Bone marrow (tissue), 2 donors: Measurements from ENCODE around the gene C7orf25.
"Not testable (repeated sequence)": the region's sequence is repeated elsewhere in the genome, so short reads cannot be mapped to it uniquely, and the experiment has no call there.

Experiments
- DNase-seq, 2 donors: peaks; one replicate each; lab custom pipeline; 2025; lab: John Stamatoyannopoulos, UW

The C7orf25 gene

DNA sequence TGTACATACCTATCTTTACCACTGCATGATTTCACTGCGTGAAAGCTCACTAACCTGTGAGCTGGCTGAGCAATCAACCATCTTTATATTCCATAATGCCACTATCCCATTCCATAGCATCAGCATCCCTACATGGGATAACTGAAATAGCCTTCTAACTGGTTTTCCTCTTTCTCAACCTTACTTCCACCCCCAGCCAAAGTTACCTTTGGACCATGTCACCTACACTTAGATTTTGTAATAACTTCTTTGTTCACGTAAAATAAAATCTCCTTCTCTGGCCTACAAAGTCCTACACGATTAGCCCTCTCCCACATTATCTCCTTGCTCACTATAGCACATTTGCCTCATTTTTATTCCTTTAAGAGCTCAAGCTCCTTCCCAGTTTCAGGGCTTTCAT, 17.6 kb upstream of the C7orf25 start:
- no peak for DNase-seq

DNA sequence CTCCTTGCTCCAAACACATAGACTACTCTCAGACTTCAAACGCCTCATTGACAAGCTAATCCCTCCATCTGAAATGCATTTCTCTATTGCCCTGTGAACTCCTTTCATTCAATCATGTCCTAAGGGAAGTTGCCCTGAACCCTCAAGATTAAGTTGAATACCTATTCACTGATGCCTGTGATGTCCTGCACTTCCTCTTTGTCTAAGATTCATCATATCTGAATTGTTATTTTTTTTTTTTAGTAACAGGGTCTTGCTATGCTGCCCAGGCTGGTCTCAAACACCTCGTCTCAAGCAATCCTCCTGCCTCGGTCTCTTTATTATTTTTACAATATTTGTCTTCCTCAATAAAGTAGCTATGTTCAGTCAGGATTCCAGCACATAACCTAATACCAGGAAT, 16.9 kb upstream of the C7orf25 start:
- no peak for DNase-seq

DNA sequence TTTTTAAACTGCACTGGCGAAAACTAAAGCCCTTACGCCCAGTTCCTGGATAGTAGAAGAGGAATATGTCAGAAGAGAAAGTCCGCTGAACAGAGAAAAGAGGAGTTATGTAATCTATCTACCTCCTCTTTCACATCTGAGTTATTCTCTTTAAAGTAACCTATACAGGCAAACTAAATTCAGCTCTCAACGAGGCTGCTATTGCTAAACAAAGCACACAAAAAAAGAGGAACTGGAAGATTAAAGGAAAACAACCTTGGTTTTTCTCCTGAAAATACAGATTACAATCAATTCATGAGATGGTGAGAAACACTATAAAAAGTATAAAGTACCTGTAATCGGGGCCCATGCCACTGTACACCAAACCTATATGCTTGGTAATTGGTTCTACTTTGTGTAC, 14.3 kb upstream of the C7orf25 start:
- DNase-seq, result no peak

DNA sequence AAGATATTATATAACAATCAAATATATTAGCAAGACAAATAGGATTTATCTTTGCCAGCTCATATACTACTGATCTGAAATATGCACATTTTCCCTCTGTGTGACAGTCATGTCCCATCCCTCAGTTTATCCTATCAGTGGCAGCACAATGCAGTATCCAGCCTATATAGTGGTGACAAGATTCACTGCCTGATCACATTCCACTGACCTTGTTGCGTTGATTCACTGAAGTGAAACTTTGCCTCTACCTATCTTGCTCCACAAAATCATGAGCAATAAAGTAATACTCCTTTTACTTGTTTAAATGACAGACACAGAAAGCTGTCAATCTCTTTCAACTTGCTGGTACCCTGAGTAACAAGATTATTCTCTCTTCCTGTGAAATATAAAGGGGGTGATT, 13.8 kb upstream of the C7orf25 start:
- no peak for DNase-seq

DNA sequence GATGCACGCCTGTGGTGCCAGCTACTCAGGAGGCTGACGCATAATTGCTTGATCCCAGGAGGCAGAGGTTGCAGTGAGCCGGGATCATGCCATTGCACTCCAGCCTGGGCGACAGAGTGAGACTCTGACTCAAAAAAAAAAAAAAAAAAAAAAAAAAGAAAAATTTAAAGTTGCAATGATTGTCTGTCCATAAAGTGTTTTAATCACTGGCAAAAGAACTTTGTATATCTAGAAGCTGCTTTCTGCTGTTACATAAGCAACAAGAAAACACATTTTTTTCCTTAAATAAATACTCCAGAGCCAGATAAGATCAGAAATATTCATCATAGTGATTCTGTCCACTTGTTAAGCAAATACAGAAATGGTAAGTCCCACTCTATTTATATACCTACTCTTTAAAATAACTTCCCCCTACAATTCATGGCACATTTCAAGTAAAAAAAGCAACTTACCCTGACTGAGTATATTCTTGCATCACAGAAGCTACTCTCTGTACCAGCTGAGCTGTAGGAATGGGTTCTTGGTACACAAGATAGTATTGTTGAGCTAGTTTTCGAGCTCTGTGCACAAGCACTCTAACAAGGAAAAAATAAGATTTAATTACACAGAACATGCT, 12.5 kb upstream of the C7orf25 start:
- no peak for DNase-seq

DNA sequence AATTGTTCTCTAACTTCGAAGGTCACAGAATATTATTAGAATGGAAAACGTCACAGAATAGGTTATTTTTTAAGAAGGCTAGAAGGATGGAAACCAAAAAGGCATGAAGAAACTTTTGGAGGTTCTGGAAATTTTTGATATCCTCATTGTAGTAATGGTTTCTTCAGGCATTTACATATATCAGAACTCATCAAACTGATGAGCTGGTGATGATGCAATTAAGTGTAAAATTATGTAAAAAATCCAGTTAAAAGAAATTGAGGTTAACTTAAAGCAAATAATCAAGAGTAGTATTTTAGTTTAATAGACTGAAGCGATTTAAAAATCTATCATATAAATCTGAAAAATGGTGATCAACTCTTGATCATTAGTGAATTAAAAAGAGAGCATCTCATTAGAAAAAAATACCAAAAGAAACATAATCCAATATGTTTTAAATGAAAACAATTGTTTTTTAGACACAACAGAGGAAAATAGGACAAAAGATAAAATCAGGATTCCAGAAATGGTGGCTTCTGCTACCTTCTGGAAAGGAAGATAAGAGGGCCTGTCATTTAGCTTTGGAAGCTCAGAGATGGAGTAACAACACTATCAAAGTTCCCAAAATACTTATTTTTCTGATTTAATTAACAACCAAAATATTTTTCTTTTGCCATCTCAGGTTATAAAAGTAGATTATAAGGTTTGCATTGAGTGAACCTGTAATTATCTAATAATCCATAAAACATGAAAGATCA, 10.3 kb upstream of the C7orf25 start:
- DNase-seq, result no peak

DNA sequence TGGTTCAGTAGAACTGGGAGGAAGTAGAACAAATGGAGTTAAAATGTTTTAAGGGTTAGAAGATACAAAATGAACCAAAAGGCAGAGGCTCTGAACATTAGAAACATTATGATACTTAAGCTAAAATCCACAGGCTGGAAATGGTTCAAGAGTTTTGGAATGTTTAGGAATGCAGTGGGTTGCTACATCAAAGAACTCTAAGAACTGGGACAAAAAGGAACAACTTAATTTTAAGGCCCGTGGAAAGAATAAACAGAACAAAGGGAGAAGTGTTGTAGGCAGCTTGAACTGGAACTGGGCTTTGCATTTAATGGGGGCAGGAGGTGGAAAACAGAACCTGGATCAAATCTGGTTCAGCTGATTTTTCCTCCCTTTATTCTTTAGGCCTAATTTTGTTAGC, 3.5 kb upstream of the C7orf25 start:
- DNase-seq, result no peak

DNA sequence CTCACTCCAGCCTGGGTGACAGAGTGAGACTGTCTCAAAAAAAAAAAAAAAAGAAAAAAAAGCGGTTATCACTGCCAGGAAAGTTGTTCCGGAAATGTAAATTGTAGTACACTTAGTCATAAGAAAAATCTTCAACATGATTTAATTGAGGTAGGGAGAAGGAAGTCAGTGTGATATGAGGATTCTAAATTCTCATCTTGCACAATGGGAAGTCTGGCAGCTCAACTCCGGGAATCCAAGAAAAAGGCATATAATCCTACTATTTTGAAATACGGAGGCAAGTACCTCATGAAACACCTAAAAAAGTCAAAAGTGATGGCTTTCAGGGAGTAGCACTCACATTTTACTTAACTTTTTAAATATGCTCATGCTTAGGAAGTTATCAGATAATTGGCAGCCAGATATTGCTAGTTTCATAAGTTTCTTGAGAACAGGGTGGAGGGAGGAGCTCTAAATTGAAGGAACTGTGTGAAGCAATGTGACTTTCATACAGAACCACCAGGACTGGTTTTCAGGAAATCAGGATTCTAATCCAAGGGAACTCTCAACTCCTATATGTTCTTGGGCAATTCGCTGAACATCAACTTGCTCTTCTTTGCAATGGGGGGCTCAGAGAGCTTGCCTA, 2.7 kb upstream of the C7orf25 start:
- no peak for DNase-seq

DNA sequence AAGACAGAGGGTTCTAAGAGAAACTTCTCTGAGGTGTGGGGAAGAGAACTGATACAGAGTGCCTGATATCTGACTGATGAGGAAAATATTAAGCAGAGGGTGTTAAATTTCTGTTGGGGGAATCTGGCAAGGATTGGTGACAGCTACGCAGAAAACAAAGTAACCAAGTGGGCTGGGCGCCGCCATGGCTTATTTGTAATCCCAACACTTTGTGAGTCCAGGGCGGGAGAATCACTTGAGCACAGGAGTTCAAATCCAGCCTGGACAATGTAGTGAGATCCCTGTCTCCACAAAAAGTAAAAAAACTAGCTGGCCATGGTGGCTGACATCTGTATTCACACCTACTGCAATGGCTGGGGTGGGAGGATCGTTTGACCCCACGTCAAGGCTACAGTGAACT, 2.1 kb upstream of the C7orf25 start:
- no peak for DNase-seq

DNA sequence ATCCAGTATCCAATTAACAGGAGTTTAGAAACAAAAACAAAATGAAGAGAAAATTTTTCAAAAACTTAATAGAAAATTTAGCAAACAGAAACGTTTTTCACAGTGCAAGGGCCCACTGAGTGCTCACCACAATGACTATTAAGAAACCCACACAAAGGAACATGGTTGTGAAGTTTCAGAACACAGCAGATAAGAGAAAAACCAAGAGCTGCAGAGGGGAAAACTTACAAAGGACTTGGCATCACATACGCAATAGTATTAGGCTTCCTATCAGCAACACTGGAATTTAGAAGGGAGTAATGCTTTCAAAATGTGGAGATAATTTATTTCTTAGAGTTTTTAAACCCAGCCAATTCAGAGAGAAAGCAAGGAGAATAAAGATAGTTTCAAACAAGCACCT, 1.7 kb upstream of the C7orf25 start:
- DNase-seq, result no peak

DNA sequence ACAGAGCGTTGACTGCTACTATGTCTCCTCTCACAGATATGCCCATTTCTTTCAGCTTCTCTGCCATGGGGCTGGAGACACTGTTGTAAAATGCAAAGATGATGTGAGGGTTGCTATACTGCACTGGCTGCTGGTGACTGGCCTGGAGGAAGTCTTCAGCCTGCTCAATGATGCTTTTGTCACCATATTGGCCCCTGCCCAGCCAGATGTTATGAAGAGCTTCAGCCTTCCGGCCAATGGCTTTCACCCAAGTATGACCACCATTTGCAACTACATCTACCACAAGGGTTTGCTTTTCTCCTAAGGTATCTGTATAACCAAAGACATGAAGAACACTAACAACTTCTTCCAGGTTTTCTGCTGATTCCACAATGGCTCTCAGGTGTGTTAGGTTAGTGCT, 1.6 kb downstream of the C7orf25 start:
- DNase-seq, result no peak

DNA sequence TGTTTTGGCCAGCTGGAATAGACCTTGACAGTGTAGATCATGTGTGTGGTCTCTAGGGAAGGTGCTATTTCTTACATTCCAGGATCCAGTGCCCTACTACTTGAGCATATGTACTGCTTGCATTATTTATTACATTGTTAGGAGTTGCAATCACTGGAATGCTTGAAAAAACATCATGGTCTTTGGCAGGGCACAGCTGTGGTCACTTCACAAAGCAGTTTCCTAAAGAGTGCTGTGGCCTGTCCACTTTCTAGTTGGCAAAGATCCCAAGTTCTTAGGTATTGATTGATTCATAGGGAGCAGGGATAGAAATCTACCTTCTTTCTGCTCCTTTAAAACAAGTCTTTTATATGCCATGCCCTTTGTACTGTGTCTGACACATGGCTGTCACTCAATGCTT, 4.6 kb downstream of the C7orf25 start:
- no peak for DNase-seq

DNA sequence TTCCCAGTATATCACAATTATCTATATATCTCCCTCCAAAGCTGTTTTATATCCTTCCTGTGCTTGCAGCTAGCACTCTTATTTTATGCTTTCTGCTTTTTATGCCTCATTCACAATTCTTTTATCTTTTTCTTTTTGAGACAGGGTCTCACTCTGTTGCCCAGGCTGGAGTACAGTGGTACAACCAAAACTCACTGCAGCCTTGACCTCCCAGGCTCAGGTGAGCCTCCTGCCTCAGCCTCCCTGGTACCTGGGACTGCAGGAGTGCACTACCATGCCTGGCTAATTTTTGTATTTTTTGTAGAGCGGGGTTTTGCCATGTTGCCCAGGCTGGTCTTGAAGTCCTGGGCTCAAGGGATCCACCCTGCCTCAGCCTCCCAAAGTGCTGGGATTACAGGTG, 5.7 kb downstream of the C7orf25 start:
- DNase-seq, result no peak

DNA sequence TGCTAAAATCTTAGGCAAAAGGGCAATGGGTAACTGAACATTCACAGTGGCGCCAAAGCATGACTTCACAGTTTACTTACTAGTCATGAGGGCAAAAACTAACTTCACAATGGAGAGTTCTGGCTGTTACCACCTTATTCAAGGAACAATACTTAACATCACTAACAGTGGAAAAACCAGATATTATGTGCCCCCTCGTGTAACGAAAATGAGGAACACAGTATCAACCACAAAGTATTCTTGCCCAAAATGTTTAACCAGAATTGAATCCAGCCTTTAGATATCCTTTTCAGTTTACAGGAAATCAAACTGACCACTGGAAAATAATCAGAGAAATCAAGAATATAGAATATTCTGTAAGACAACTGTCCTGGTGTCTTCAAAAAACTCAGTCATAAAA, 9.5 kb downstream of the C7orf25 start:
- no peak for DNase-seq

DNA sequence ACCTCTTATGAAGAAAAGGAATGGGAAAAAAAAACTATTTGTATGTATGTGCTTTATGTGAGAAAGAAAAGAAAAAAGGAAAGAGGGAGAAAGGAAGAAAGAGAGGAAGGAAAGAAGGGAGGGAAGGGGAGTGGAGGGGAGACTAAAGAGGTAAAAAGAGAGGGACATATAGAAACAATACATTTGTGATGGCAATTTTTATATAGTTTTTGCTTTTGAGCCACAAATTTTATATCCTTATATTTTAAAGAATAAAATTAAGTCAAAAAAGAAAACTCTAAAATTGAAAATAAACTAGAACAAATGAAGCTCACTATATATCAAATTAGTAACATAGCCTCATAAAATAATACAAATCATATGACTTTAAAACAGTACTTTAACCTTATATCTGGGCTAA, 11.0 kb downstream of the C7orf25 start:
- DNase-seq, result no peak

DNA sequence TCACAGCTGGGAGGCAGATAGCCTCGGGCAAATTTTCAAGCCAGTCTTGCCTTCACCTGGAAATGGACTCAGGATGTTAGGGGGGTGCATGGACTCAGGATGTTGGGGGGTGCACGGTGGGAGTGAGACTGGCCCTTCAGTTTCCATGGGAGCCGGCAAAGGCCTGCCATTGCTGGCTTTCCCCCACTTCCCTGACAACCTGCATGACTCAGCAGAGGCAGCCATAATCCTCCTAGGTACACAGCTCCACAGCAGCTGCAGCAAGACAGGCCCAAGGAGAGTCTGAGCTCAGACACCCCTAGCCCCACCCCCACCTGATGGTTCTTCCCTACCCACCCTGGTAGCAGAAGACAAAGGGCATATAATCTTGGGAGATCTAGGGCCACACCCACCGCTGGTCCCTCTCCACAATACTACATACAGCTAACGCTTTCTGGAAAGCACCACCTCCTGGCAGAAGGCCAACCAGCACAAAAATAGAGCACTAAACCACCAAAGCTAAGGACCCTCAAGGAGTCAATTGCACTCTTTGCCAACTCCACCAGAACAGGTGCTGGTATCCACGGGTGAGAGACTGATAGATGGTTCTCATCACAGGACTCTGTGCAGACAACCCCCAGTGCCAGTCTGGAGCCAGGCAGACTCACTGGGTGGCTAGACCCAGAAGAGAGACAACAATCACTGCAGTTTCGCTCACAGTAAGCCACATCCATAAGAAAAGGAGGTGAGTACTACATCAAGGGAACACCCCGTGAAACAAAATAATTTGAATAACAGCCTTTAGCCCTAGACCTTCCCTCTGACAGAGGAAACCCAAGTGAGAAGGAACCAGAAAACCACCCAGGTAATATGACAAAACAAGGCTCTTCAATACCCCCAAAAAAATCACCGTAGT, 18.3 kb downstream of the C7orf25 start:
- no peak for DNase-seq

DNA sequence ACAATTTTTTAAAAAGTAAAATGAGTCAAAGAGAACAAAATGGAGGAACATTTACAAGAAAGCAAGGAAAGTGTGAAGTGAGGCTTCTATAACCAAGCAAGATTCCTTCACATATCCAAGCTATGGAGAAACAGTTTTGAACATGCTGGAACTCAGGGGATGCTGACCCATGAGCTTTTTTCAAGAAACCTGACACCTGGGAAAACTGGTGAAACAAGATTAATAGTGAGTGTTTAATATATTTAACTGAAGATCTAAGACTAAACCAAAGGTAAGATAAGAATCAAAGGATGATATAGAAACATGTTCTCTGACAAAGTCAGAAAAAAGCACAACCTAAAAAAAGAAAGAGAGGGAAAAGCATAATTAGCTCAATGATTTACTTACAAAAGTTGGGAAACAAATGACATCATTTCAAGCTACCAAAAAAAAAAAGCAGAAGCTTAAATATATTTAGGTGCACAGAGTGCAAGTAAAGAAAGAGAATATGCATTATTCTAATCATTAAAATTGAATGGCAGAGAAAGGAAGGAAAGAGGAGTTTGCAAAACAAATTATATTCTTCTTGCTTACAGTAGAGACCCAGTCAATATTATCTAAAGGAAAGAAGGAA, 24.9 kb downstream of the C7orf25 start:
- DNase-seq, result no peak

DNA sequence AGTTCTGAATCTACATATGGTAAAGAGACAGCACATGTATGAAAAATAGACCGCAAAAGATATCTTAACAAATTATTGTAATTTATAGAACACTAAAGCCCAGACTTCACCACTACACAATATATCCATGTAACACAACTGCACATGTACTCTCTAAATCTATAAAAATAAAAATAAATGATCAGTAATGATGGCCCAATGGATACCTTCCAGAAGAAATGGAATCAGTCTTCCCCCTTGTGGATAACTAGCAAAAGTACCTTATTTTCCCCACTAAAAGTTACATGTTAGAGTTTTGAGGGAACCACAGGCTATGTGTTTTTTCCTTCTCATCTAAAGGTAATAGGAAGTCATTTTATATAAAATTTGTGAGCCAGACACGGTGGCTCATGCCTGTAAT, 25.7 kb downstream of the C7orf25 start:
- no peak for DNase-seq

DNA sequence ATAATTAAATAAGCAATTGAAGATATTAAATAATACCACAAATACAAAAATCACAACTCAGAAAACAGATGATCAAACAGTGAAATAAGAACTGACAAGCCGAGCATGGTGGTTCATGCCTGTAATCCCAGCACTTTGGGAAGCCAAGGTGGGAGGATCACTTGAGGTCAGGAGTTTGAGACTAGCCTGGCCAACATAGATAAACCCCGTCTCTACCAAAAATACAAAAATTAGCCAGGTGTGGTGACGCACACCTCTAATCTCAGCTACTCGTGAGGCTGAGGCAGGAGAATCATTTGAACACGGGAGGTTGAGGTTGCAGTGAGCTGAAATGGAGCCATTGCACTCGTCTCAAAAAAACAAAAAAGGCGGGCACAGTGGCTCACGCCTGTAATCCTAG, 26.7 kb downstream of the C7orf25 start:
- DNase-seq, result not testable (repeated sequence)

DNA sequence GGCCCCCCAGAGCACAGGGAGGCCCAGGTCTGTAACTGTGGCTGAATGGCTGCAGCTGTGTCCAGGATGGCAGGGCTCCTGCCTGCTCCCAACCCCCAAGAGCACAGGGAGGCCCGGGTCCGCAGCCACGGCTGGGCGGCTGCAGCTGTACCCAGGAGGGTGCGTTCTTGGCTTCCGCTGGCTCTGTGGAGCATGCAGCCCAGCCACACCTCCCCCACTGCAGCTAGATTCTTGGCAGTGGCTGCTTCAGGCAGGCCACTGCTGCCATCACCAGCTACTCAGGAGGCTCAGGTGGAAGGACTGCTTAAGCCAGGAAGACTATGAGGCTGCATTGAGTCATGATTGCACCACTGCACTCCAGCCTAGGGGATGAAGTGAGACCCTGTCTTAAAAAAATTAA, 27.9 kb downstream of the C7orf25 start:
- DNase-seq, result no peak

DNA sequence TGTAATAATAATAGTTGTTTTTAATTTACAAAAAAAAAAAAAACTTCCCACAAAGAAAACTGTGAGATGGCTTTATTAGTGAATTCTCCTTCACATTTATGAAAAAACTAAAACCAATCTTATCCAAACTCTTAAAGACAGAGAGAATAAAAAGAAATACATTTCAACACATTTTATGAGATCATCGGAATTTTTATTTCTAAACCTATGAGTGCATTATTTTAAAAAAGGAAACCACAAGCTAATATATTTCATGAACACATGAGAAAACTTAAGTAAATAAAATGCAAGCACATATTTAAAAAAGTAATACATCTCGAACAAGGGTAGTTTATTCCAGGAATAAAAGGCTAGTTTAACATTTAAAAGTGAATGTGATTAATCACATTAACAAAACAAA, 31.5 kb downstream of the C7orf25 start:
- no peak for DNase-seq

DNA sequence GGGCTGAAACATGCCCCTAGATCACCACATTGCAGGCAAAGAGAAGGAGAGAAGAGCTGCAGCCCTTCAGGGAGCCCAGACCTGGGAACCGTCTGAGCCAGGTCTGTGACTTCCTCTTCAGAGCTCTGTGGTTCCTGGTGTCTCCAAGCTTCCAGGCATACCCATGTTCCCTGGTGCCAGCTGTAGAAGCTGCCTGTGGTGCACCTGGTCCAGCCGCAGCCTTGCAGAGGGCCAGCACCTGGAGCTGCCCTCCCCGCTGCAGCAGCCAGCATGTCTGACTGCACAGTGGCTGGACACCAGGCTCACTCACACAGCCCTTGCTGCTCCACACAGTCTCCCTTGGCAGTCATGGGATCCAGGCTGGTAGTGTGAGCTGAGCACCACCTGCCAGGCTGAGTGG, 33.6 kb downstream of the C7orf25 start:
- no peak for DNase-seq
